GM19099 (cell line): Measurements from ENCODE around the gene WNK2.

ENCODE experiments used
- POLR2A ChIP-seq: IDR thresholded peaks from 3 replicates; pipeline ENCODE4 v1.6.1; 2011; ENCODE audit warnings: low read depth; ENCODE audit not compliant: insufficient read length; ENCODE audit errors: extremely low read depth

Gene WNK2

GRCh38 chr9:93364734-93365426 is 180.9 kb downstream of the WNK2 start:
- no peak for TF ChIP-seq POLR2A

DNA sequence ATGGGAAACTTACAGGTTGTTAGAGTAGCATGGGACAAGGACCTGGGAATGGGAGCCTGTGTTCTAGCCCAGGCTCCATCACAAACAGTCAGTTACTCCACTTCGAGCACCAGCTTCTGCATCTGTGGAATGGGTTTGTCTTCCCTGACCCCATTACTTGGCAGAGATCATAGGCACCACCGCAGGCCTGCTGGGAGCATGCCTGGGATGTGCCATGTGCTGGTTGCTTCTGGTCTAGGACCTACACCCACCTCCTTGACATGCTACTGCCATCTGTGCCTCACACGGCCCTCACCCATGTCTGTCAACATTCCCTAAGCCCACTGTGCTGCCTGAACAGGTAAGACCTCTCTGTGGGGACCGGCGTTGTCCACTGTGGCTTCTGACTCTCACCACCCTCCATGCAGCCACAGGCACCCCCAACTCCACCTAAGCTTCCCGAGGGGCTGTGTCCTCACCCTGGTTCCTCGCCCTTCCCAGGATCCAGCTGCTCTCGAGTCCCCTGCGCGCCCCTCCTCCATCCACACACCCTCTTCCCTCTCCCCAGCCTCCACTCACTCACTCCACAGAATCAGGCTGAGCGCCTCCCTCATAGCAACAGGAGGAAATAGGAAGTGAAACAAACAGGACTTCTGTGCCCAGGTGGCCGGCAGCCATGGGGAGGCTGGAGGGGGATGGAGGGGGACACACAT is 181.6 kb downstream of the WNK2 start:
- TF ChIP-seq POLR2A = no peak

DNA sequence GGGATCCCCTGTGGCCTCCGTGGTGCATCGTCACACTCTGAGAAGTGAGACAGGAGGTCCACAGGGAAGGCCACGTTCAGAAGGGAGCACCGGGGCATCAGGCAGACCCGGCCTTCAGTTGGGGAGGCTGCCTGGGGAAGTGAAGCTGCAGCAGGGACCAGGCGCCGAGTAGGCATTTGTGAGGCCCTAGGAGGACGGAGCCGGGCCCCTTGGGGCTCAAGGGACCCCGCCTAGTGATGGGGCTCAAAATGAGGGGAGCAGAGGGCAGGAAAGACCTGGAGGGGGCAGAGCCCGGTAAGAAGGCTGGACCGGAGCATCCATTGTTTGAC is 182.1 kb downstream of the WNK2 start:
- TF ChIP-seq POLR2A = no peak

- TF ChIP-seq POLR2A = no peak
These were observed 184.5 kb downstream of the WNK2 start for GRCh38 chr9:93368437-93368836.

GRCh38 chr9:93369686-93370085 is 185.7 kb downstream of the WNK2 start:
- TF ChIP-seq POLR2A = no peak
